Measurements from ENCODE around the gene CCDC126. TPM values are rescaled to one million over a fixed set of nuclear protein-coding genes. Genes with fewer than 3 reads are reported as not detected.
A peak's percentile ranks its signal among the peaks of the same experiment; 100 is the strongest.

The CCDC126 gene
- total RNA-seq, 1 experiment from 2014 or later, result 11.3 TPM

- DNase-seq, result peak in 1 of 2 experiments; percentile 31
- Mint-ChIP-seq H3K9me3 (ENCODE audit: unreplicated experiment) (peaks cover 9% of the 10 kb centered on the region), H3K27ac (ENCODE audit: unreplicated experiment) (no peak overlapping the region), H3K4me3 (ENCODE audit: unreplicated experiment) (no peak overlapping the region), H3K27me3 (ENCODE audit: insufficient read depth, unreplicated experiment) (no peaks in the 10 kb centered on the region), H3K4me1 (ENCODE audit: low read depth, unreplicated experiment) (no peaks in the 10 kb centered on the region), H3K36me3 (ENCODE audit: insufficient read depth, unreplicated experiment) (no peaks in the 10 kb centered on the region)
- H3K27me3 ChIP-seq (replicated peaks; ENCODE audit: control insufficient read depth, insufficient read depth, low read length), result no peaks in the 10 kb centered on the region
- no peaks in the 10 kb centered on the region for H3K36me3 ChIP-seq (ENCODE audit: control insufficient read depth, insufficient read depth, low read length)
- H3K4me3 ChIP-seq (ENCODE audit: low read depth, low read length), result no peak overlapping the region
- no peak for TF ChIP-seq CTCF (IDR thresholded peaks at IDR 0.05; ENCODE audit: insufficient read depth in 1 of 2, low read depth in 1 of 2, low read length in 1 of 2, severe bottlenecking in 1 of 2, unreplicated experiment in 1 of 2)
- BruUV-seq (replicated peaks), result no TSS peak
- no peaks in the 10 kb centered on the region; the same call in 1 of the 2 replicates for H3K9me3 ChIP-seq
- ChIA-PET POLR2A (interaction anchor here (0.7 kb wide), 1 partner anchor 416 kb away, joined by 10 read pairs; no protein-coding TSS in a partner anchor), CTCF (no interaction called here)
- H3K4me1 ChIP-seq, result no peaks in the 10 kb centered on the region; the same call in 1 of the 2 replicates
- intact Hi-C loops (cut with micrococcal nuclease; ENCODE audit: unreplicated experiment), result no loop called here
These were observed 25.3 kb downstream of the CCDC126 start for GRCh38 chr7:23622506-23622925.

- DNase-seq, result no peak
- Histone ChIP-seq H3K9me3 (no peaks in the 10 kb centered on the region), H3K4me1 (0 out of 2 replicates have a peak, but pooled peaks cover 6% of the 10 kb centered on the region), H3K4me3 (ENCODE audit: low read depth, low read length) (no peak overlapping the region), H3K27me3 (replicated peaks; ENCODE audit: control insufficient read depth, insufficient read depth, low read length) (no peaks in the 10 kb centered on the region), H3K36me3 (ENCODE audit: control insufficient read depth, insufficient read depth, low read length) (no peaks in the 10 kb centered on the region)
- intact Hi-C loops (cut with micrococcal nuclease; ENCODE audit: unreplicated experiment), result no loop called here
- no peak overlapping the region for H3K27ac Mint-ChIP-seq (ENCODE audit: unreplicated experiment)
- H3K4me3 Mint-ChIP-seq (ENCODE audit: unreplicated experiment), result no peak overlapping the region
- H3K36me3 Mint-ChIP-seq (ENCODE audit: insufficient read depth, unreplicated experiment), result no peaks in the 10 kb centered on the region
- no peaks in the 10 kb centered on the region for H3K4me1 Mint-ChIP-seq (ENCODE audit: low read depth, unreplicated experiment)
- BruUV-seq (replicated peaks), result no TSS peak
- TF ChIP-seq CTCF (IDR thresholded peaks at IDR 0.05; ENCODE audit: insufficient read depth in 1 of 2, low read depth in 1 of 2, low read length in 1 of 2, severe bottlenecking in 1 of 2, unreplicated experiment in 1 of 2), result no peak
- ChIA-PET CTCF (no interaction called here), POLR2A (no interaction called here)
- no peaks in the 10 kb centered on the region for H3K9me3 Mint-ChIP-seq (ENCODE audit: unreplicated experiment)
- no peaks in the 10 kb centered on the region for H3K27me3 Mint-ChIP-seq (ENCODE audit: insufficient read depth, unreplicated experiment)
These were observed 31.2 kb downstream of the CCDC126 start for GRCh38 chr7:23628370-23628769.

GRCh38 chr7:23633417-23633816 lies 36.2 kb downstream of the CCDC126 start:
- ChIA-PET CTCF (no interaction called here), POLR2A (no interaction called here)
- H3K9me3 Mint-ChIP-seq (ENCODE audit: unreplicated experiment), result no peaks in the 10 kb centered on the region
- peaks cover 6% of the 10 kb centered on the region for H3K36me3 Mint-ChIP-seq (ENCODE audit: insufficient read depth, unreplicated experiment)
- H3K4me1 Mint-ChIP-seq (ENCODE audit: low read depth, unreplicated experiment), result no peaks in the 10 kb centered on the region
- H3K4me3 Mint-ChIP-seq (ENCODE audit: unreplicated experiment), result no peak overlapping the region
- no TSS peak for BruUV-seq (replicated peaks)
- no peak overlapping the region for H3K4me3 ChIP-seq (ENCODE audit: low read depth, low read length)
- TF ChIP-seq CTCF (IDR thresholded peaks at IDR 0.05; ENCODE audit: insufficient read depth in 1 of 2, low read depth in 1 of 2, low read length in 1 of 2, severe bottlenecking in 1 of 2, unreplicated experiment in 1 of 2), result no peak
- no peaks in the 10 kb centered on the region for H3K27me3 Mint-ChIP-seq (ENCODE audit: insufficient read depth, unreplicated experiment)
- no peaks in the 10 kb centered on the region for H3K9me3 ChIP-seq
- H3K27me3 ChIP-seq (replicated peaks; ENCODE audit: control insufficient read depth, insufficient read depth, low read length), result no peaks in the 10 kb centered on the region
- intact Hi-C loops (cut with micrococcal nuclease; ENCODE audit: unreplicated experiment), result no loop called here
- no peak for DNase-seq
- 0 out of 2 replicates have a peak, but pooled peaks cover 1% of the 10 kb centered on the region for H3K4me1 ChIP-seq
- H3K27ac Mint-ChIP-seq (ENCODE audit: unreplicated experiment), result no peak overlapping the region
- H3K36me3 ChIP-seq (ENCODE audit: control insufficient read depth, insufficient read depth, low read length), result no peaks in the 10 kb centered on the region
